SK-N-SH (cell line): ENCODE measurements around the gene STIP1. TPM values are rescaled to one million over a fixed set of nuclear protein-coding genes. Genes with fewer than 3 reads are reported as not detected.
A peak's percentile ranks its signal among the peaks of the same experiment; 100 is the strongest.

Experiments
- CTCF ChIA-PET: fragments of 300-600, 350-600 bp; formaldehyde crosslinking; extraction: SDS; loops from one replicate; lab custom pipeline; 2021; lab: Yijun Ruan, JAX
- POLR2A ChIA-PET: fragments of 350-600 bp; sonication (Branson Sonifier 250); formaldehyde crosslinking; extraction: SDS; loops from one replicate; lab custom pipeline; 2020; ENCODE audit warnings: antibody characterized with exemption, inconsistent platforms; lab: Yijun Ruan, JAX
- DNase-seq: peaks from one replicate; pipeline ENCODE4 v3.0.0; 2012
- H2AFZ ChIP-seq: fragments of 200-600 bp; sonication (generic); 2 replicates; pipeline ENCODE4 v1.8.1; 2016; ENCODE audit warnings: antibody characterized with exemption, mild to moderate bottlenecking, low read depth
- H3F3A ChIP-seq: fragments of 200-600 bp; sonication (generic); replicated peaks from 2 replicates; pipeline ENCODE3; 2016; ENCODE audit warnings: antibody characterized with exemption, mild to moderate bottlenecking; ENCODE audit not compliant: insufficient read depth
- H3K27ac ChIP-seq, 2 experiments: fragments of 200-500 bp in 1 of 2; fragments of 200-600 bp in 1 of 2; sonication (Bioruptor generic) in 1 of 2; sonication (generic), shearing (Covaris generic) in 1 of 2; 2 replicates each; pipeline versions ENCODE4 v1.5.1 to v1.6.1; 2014 to 2016; ENCODE audit warnings: low read depth in 2 of 2, inconsistent platforms in 1 of 2, low read length in 1 of 2, mild to moderate bottlenecking in 1 of 2, mixed read lengths in 1 of 2
- H3K27me3 ChIP-seq: fragments of 200-600 bp; sonication (generic), shearing (Covaris generic); 2 replicates; pipeline ENCODE4 v1.6.1; 2016; ENCODE audit warnings: mixed run types; ENCODE audit not compliant: insufficient read depth
- H3K36me3 ChIP-seq, 2 experiments: fragments of 200-500 bp in 1 of 2; fragments of 200-600 bp in 1 of 2; sonication (Bioruptor generic) in 1 of 2; sonication (generic) in 1 of 2; replicated peaks in 1 of 2; 2 replicates each; pipeline versions ENCODE3 to v1.5.1; 2014 to 2016; ENCODE audit warnings: low read length in 1 of 2, mild to moderate bottlenecking in 1 of 2; ENCODE audit not compliant: insufficient read depth in 2 of 2, control insufficient read depth in 1 of 2
- H3K4me1 ChIP-seq, 2 experiments: fragments of 200-500 bp in 1 of 2; fragments of 200-600 bp in 1 of 2; sonication (Bioruptor generic) in 1 of 2; sonication (generic), shearing (Covaris generic) in 1 of 2; 2 replicates each; pipeline versions ENCODE4 v1.5.1 to v1.6.1; 2014 to 2016; ENCODE audit warnings: low read depth in 1 of 2, low read length in 1 of 2, mixed run types in 1 of 2; ENCODE audit not compliant: insufficient read depth in 2 of 2, control insufficient read depth in 1 of 2
- H3K4me2 ChIP-seq: fragments of 200-600 bp; sonication (generic), shearing (Covaris generic); 2 replicates; pipeline ENCODE4 v1.6.1; 2017; ENCODE audit warnings: mixed run types
- H3K4me3 ChIP-seq, 2 experiments: fragments of 200-500 bp in 1 of 2; fragments of 200-600 bp in 1 of 2; sonication (Bioruptor generic) in 1 of 2; sonication (generic), shearing (Covaris generic) in 1 of 2; 2 replicates each; pipeline versions ENCODE4 v1.5.1 to v1.8.1; 2014 to 2016; ENCODE audit warnings: low read depth in 2 of 2, inconsistent platforms in 1 of 2, low read length in 1 of 2, mild to moderate bottlenecking in 1 of 2, mixed read lengths in 1 of 2, moderate library complexity in 1 of 2
- H3K79me2 ChIP-seq: fragments of 200-600 bp; sonication (generic); 2 replicates; pipeline ENCODE4 v1.8.1; 2017; ENCODE audit warnings: mild to moderate bottlenecking; ENCODE audit not compliant: insufficient read depth
- H3K9ac ChIP-seq: fragments of 200-600 bp; sonication (generic); 2 replicates; pipeline ENCODE4 v1.6.1; 2017; ENCODE audit warnings: mixed run types
- H3K9me2 ChIP-seq: fragments of 200-600 bp; sonication (generic); 2 replicates; pipeline ENCODE4 v1.6.1; 2017; ENCODE audit warnings: mixed run types
- H3K9me3 ChIP-seq: fragments of 200-600 bp; sonication (generic); 2 replicates; pipeline ENCODE4 v1.6.1; 2017; ENCODE audit warnings: mixed run types, mild to moderate bottlenecking, moderate library complexity
- H4K20me1 ChIP-seq: fragments of 200-600 bp; sonication (generic); 2 replicates; pipeline ENCODE4 v1.6.1; 2017; ENCODE audit warnings: mild to moderate bottlenecking, mixed run types; ENCODE audit not compliant: insufficient read depth
- ELF1 ChIP-seq: IDR thresholded peaks from 2 replicates; pipeline ENCODE4 v1.4.0; 2012
- EZH2phosphoT487 ChIP-seq: fragments of 200-600 bp; sonication (generic); IDR thresholded peaks from 2 replicates; pipeline ENCODE4 v1.6.1; 2017; ENCODE audit warnings: low read depth, mixed run types, mild to moderate bottlenecking, antibody characterized with exemption, moderate library complexity, borderline replicate concordance
- GABPA ChIP-seq: IDR thresholded peaks from 2 replicates; pipeline ENCODE4 v1.4.0; 2012; ENCODE audit warnings: low read depth, mild to moderate bottlenecking
- GATA2 ChIP-seq: sonication (generic); formaldehyde crosslinking; IDR thresholded peaks from 2 replicates; pipeline ENCODE4 v1.5.0; 2020; ENCODE audit warnings: mild to moderate bottlenecking, missing genetic modification reagents
- JUND ChIP-seq: IDR thresholded peaks from 2 replicates; pipeline ENCODE4 v1.4.0; 2012
- NFIC ChIP-seq: IDR thresholded peaks from 2 replicates; pipeline ENCODE4 v1.4.0; 2012; ENCODE audit warnings: borderline replicate concordance
- POLR2AphosphoS5 ChIP-seq: IDR thresholded peaks from 2 replicates; pipeline ENCODE4 v1.6.1; 2012; ENCODE audit warnings: low read depth, low read length
- RAD21 ChIP-seq: IDR thresholded peaks from 2 replicates; pipeline ENCODE4 v1.6.1; 2012; ENCODE audit warnings: mild to moderate bottlenecking, low read length
- RFX5 ChIP-seq: IDR thresholded peaks from 2 replicates; pipeline ENCODE4 v1.6.1; 2012; ENCODE audit warnings: mild to moderate bottlenecking, improper control_type of control experiment, low read length
- RXRA ChIP-seq: IDR thresholded peaks from 2 replicates; pipeline ENCODE4 v1.4.0; 2012; ENCODE audit warnings: low read depth, mild to moderate bottlenecking, borderline replicate concordance
- SIN3A ChIP-seq: IDR thresholded peaks from 2 replicates; pipeline ENCODE4 v1.6.1; 2012; ENCODE audit warnings: low read depth, mild to moderate bottlenecking, low read length, moderate library complexity, borderline replicate concordance
- TCF12 ChIP-seq: IDR thresholded peaks from 2 replicates; pipeline ENCODE4 v1.4.0; 2012
- YY1 ChIP-seq: IDR thresholded peaks from 2 replicates; pipeline ENCODE4 v1.4.0; 2012; ENCODE audit warnings: low read depth, mild to moderate bottlenecking
- WGBS: methylation state at CpG from one replicate; pipeline ENCODE4 v1.1.6; 2017; ENCODE audit warnings: low lambda C conversion rate; 5-methylcytosine and 5-hydroxymethylcytosine counted together
- polyA plus RNA-seq, 3 experiments: library from polyadenylated mRNA; depleted of rRNA; stranded (reverse); fragments of >200 nt; gene quantifications; 2 replicates each; pipeline ENCODE4 v1.2.3, GENCODE V29; 2012
- TF ChIP-seq, protein P1 (sequence below): IDR thresholded peaks from 2 replicates; pipeline ENCODE4 v1.4.0; 2012; ENCODE audit warnings: low read depth, borderline replicate concordance

The STIP1 gene
- polyA plus RNA-seq, 1 of the 3 experiments (the other 2 are of a cell fraction): 163 TPM

DNA sequence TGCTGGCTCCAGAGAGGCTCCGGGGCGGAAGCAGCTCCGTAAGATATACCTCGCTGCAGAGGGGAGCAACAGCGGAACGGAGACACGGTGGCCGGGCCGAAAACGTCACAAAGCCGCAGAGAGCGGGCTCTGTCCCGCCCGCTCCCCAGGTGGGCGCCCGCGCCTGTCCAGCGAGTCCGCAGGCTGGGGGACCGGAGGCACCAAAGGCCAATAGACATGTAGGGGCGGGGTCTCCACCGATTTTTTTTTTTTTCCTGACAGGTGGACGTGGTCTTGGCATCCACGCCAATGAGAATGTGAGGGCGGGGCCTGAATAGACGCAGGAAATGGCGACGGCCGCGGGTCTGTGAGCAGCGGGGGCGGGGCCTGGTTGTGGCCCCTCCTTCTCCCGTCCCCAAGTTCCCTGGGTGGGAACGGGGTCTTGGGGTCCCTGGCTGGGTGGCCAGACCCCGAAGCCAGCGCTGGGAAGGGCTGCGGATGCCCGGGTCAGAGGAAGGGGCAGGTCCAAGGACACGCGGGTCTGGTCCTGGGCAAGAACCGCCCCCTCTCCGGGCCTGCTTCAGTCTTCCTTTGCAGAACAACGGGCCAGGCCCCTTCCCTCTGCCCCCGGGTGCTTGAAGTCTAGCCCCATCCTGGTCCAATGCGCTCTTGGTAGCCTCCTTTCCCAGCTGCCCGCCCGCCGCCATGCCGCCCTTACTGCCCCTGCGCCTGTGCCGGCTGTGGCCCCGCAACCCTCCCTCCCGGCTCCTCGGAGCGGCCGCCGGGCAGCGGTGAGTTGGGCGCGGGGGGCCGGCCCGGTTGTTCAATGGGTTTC lies 44.4 kb downstream of the STIP1 start, which contains the start of gene DNAJC4 (continued):
- TF ChIP-seq, protein P1, sequence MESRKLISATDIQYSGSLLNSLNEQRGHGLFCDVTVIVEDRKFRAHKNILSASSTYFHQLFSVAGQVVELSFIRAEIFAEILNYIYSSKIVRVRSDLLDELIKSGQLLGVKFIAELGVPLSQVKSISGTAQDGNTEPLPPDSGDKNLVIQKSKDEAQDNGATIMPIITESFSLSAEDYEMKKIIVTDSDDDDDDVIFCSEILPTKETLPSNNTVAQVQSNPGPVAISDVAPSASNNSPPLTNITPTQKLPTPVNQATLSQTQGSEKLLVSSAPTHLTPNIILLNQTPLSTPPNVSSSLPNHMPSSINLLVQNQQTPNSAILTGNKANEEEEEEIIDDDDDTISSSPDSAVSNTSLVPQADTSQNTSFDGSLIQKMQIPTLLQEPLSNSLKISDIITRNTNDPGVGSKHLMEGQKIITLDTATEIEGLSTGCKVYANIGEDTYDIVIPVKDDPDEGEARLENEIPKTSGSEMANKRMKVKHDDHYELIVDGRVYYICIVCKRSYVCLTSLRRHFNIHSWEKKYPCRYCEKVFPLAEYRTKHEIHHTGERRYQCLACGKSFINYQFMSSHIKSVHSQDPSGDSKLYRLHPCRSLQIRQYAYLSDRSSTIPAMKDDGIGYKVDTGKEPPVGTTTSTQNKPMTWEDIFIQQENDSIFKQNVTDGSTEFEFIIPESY: no peak
- TF ChIP-seq EZH2phosphoT487: no peak
- peak; percentile 75; the same call in 1 of the 2 replicates for TF ChIP-seq YY1
- TF ChIP-seq RFX5: no peak
- 0 out of 2 replicates have a peak, but pooled peaks have one; percentile 32 for TF ChIP-seq POLR2AphosphoS5
- TF ChIP-seq TCF12: 0 out of 2 replicates have a peak, but pooled peaks have one; percentile 3
- TF ChIP-seq, all 33 proteins: peak for 8

DNA sequence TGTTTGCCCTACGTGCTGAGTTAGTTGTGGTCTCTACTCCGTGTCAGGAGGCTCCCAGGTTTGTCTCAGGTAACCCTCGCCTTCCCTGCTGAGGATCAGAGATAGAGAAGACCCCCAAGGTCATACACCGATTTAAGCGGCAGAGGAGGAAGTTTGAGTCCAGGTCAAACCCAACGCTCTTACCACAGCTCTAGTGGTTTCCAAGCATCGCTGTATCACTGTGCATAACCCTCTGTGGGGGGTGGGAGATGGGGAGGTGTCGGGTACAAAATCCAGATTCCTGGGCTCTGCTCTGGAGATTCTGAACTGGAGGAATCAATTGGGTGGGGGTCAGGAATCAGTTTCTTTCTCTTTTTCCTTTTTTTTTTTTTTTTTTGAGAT lies 45.0 kb downstream of the STIP1 start:
- H3K4me3 ChIP-seq: peak overlapping the region; percentile 73 to 75
- peak overlapping the region; percentile 90 for H3K4me2 ChIP-seq
- peak overlapping the region; percentile 77 for H3K9ac ChIP-seq
- no peaks in the 10 kb centered on the region for H3K9me3 ChIP-seq
- ChIA-PET POLR2A (interaction anchor here (1.2 kb wide), 2 partner anchors 10 to 15 kb away, joined by 3 read pairs; partner anchors contain the start of genes FKBP2 and PPP1R14B), CTCF (interaction anchor here (1.5 to 3.4 kb wide), 3 partner anchors 15 to 74 kb away, joined by 5 to 15 read pairs (median 5); partner anchors contain the start of genes ESRRA and PLCB3)
- no peaks in the 10 kb centered on the region for H3K27me3 ChIP-seq
- H3F3A ChIP-seq: peaks cover 20% of the 10 kb centered on the region
- WGBS: 23% methylated on average over 8 of the region's 8 CpGs
- peak; percentile 44 for DNase-seq
- H3K27ac ChIP-seq: peak overlapping the region; percentile 54 to 92; a peak in 3 of 4 replicates
- peaks cover 20 to 57% of the 10 kb centered on the region in 2 experiments; a peak in 2 of 4 replicates for H3K4me1 ChIP-seq
- peaks cover 0 to 4% of the 10 kb centered on the region in 2 experiments for H3K36me3 ChIP-seq
- TF ChIP-seq ELF1: no peak
- no peak for TF ChIP-seq GABPA
- TF ChIP-seq NFIC: no peak
- TF ChIP-seq RAD21: no peak
- H3K79me2 ChIP-seq: peaks cover 49% of the 10 kb centered on the region
- H4K20me1 ChIP-seq: no peaks in the 10 kb centered on the region
- H2AFZ ChIP-seq: peak overlapping the region; percentile 82; the same call in 1 of the 2 replicates
- no peaks in the 10 kb centered on the region for H3K9me2 ChIP-seq

DNA sequence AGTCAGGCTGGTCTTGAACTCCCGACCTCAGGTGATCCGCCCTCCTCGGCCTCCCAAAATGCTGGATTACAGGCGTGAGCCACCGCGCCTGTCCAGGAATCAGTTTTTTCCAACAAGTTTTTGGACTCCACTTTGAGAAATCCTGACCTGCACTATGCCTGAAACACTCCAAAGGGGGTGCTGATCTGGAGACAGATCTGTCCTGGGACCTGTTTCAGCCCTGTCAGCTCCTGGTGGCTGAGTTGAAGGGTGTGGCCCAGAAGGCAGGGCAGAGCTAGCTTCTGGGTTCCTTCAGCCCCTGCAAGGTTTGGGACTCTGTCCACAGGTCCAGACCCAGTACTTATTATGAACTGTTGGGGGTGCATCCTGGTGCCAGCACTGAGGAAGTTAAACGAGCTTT lies 45.6 kb downstream of the STIP1 start:
- H4K20me1 ChIP-seq: no peaks in the 10 kb centered on the region
- no peak overlapping the region for H3K27ac ChIP-seq
- no peaks in the 10 kb centered on the region for H3K9me2 ChIP-seq
- POLR2A ChIA-PET: interaction anchor here (1.2 kb wide), 1 partner anchor 15 kb away, joined by 3 read pairs; the partner anchor contains the start of gene PPP1R14B
- no peaks in the 10 kb centered on the region for H3K9me3 ChIP-seq
- H3F3A ChIP-seq: peaks cover 20% of the 10 kb centered on the region
- H3K4me1 ChIP-seq: peaks cover 20 to 57% of the 10 kb centered on the region in 2 experiments; a peak in 2 of 4 replicates
- H2AFZ ChIP-seq: no peak overlapping the region
- peak overlapping the region; percentile 90 for H3K4me2 ChIP-seq
- peaks cover 45% of the 10 kb centered on the region for H3K79me2 ChIP-seq
- peaks cover 0 to 4% of the 10 kb centered on the region in 2 experiments for H3K36me3 ChIP-seq
- TF ChIP-seq GATA2 (CRISPR knock-in tag) (no peak), TCF12 (no peak), RXRA (no peak), JUND (no peak), EZH2phosphoT487 (no peak), SIN3A (no peak)
- TF ChIP-seq, protein P1: no peak
- TF ChIP-seq, all 33 proteins: peak for 0
- no peaks in the 10 kb centered on the region for H3K27me3 ChIP-seq
- 90% methylated on average over 7 of the region's 7 CpGs for WGBS
- H3K4me3 ChIP-seq: peak overlapping the region in 1 of 2 experiments; percentile 75; a peak in 2 of 4 replicates
- CTCF ChIA-PET: interaction anchor here (1.1 to 3.4 kb wide), 4 partner anchors 14 to 73 kb away, joined by 3 to 15 read pairs (median 5); partner anchors contain the start of genes ESRRA, PLCB3 and STIP1
- H3K9ac ChIP-seq: no peak overlapping the region
- no peak for DNase-seq
